Measurements from ENCODE around the gene ADORA1.
A peak's percentile ranks its signal among the peaks of the same experiment; 100 is the strongest.

Gene ADORA1

DNA sequence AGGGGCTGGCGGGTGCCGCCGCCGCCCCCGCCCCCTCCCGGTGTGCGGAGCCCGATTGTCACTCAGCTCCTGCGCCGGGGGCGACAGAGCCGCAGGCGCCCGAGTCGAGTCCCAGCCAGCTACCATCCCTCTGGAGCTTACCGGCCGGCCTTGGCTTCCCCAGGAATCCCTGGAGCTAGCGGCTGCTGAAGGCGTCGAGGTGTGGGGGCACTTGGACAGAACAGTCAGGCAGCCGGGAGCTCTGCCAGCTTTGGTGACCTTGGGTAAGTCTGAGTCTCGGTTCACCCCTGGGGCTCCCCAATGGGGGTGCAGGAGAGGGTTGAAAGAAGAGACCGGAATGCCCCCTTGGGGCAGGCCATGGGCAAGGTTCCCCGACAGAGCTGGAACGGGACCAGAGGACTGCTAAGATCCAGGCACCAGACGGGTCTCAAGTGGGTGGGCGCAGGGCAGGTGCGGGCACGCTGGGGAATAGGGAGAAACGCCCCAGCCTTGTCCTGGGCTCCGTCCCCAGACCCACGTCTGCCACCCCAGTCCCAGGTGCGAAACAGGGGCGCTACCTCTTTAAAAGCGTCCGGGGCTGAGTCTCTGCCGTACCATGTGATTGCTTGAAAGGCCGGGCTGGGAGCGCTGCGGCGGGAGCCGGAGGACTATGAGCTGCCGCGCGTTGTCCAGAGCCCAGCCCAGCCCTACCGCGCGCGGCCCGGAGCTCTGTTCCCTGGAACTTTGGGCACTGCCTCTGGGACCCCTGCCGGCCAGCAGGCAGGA is at the start of gene ADORA1:
Gene ADORA1 (plus strand): TSS at position 61 of the 765 bp plus-strand sequence. CDS start 1,116 bp downstream, outside the sequence.
- DNase-seq = peak; percentile 31

DNA sequence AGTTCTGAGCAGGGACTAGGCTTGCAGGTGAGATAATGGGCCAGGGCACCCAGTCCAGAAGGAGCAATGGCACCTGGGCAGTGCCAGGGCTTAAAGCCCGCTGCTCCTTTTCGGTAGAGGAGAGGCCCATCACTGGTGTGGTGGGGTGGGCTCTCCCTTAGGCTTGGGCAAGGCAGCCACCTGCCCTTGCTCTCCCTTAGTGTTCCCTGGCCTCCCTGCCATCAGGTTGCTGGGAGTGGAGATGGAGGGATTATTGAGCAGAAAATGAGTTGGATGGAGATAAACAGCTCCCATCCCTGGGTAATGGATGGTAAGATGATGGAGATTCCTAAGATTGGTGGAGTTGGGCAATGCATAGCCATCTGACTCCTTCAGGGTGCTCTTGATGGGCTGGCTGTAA is 49.6 kb upstream of the ADORA1 start:
- no peak for DNase-seq

DNA sequence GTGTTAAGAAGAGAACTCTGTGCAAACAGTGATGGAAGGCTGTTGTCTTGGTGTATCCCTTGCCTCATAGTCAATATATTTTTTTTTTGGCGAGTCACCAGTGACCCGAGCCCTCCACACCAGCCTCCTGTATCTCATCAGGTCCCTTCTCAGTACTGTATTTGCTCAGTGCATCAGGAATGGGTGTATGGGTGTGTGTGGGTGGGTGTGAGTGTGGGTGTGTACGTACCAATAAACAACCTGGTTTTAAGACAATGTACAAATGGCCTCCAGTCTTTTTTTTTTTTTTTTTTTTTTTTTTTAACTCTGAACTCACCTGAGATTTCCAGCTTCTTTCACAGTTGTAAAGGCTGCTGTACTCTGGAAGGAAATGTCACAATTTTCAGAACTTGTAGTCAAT is 49.0 kb upstream of the ADORA1 start:
- no peak for DNase-seq

DNA sequence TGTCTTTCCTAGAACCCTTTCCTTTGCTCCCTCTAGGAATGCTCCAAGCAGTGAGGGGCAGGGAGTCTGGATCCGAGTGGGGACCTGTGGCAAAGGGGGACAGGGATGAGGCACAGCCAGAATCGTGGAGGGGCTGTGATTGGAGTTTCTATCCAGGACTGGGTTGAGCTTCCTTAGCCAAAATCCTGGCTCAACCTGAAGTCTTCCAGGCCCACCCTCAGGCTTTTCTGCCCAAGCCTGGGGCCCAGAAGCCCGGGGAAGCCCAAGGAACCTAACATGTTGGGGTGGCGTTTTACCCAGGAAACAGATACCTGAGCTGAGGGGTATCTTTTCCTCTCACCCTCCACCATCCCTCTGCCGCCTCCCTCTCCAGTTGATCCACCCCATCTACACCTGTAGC is 47.1 kb upstream of the ADORA1 start:
- DNase-seq = no peak

DNA sequence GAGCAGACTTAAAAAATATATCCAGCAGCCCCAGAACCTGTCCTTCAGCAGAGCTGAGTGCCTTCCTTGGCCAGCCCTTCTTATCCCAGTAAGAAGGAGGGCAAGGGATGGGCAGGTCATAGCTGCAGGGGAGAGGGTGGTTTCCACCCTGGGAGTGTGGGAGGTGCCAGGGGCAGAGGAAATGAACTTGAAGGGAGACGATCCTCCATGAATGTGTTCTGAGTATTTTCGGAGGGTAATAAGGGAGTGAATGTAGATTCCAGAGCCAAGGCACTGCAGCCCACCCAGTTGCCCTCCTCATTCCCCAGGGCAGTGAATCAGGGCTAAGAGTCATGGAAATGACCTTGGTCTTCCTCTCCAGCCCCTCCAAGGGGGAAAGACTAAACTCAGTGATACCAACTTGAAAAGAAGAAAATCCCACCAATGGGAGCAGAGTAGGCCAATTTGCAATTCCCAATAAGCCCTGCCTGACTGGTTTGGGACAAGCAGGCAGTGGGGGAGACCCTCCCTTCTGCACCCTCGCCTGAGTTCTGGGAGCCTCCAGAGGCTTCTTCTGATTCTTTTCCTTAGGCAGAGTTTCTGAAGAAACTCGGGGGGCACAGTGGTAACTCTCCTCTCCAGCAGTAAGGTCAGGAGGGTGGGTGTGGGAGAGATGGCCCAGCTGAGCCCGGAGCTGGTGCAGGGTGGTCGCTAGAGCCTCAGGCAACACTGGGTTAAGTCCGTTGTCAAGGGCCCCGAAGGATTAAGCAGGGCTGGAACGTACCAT is 45.9 kb upstream of the ADORA1 start:
- DNase-seq = no peak

GRCh38 chr1:203082231-203082505 is 45.4 kb upstream of the ADORA1 start:
- no peak for DNase-seq

GRCh38 chr1:203082571-203083462 is 44.7 kb upstream of the ADORA1 start:
- no peak for DNase-seq

DNA sequence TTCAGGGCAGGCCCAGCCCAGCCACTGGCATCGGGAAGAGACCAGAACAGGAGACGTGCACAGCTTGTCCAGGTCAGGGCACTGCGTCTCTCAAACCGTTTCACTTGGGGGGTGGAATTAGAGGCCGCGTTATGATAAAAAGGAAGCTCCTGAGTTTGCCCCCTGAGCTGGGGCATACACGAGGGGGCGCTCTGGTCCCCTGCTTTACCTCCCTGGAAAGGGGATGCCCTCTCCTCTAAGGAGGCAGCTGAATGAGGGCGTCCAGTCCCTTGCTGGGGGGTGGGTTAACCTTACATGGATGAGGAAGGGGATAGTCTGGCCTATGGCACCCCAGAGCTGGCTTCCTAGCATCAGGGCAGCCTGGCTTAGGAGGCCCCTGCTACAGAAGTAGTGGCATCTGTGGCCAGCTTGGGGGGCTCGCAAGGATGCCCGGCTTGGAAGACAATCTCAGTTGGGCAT is 44.0 kb upstream of the ADORA1 start:
- DNase-seq = no peak

- no peak for DNase-seq
Measured at GRCh38 chr1:203084588-203085527, 42.7 kb upstream of the ADORA1 start.

DNA sequence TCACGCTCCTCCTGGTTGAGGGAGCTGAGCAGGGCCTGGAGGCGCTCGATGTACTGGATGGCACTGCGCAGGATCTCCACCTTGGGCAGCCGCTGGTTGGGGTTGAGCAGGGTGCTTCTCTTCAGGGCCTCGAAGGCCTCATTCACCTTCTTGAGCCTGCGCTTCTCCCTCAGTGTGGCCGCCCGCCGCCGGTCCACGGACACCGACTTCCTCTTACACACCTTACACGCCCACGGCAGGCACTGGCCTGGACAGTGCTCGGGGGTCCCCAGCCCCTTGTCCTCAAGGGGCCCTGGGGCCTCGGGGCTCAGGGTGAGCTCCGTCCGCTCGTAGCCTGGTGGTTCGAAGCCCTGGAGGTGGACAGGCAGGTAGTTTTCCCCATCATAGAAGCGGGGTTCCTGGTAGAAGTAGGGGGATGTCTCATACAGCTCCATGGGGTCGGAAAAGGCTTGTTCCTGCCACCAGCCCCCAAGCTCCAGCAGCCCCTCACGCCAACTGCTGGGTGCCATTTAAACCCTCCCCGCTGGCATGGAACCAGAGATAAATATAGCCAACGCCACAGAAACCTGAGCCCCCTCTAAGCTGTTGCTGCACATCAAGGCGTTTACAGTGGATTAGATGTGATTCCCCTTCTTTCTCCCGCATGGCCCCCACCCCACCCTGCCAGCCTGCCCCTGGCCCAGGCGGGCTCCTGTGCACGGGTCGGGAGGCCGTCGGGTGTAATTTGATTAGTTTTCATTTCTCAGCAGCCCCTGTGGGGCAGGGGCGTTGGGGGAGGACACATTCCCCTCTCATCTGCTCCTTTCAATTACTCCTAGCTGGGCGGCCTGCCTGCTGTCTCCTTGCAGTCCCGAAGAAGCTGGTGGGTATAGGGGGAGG is 41.8 kb upstream of the ADORA1 start, which contains the start of gene MYOG:
Gene MYOG (minus strand): TSS at position 485 of the 879 bp plus-strand sequence. CDS start 51 bp downstream, at position 434.
- DNase-seq = no peak

DNA sequence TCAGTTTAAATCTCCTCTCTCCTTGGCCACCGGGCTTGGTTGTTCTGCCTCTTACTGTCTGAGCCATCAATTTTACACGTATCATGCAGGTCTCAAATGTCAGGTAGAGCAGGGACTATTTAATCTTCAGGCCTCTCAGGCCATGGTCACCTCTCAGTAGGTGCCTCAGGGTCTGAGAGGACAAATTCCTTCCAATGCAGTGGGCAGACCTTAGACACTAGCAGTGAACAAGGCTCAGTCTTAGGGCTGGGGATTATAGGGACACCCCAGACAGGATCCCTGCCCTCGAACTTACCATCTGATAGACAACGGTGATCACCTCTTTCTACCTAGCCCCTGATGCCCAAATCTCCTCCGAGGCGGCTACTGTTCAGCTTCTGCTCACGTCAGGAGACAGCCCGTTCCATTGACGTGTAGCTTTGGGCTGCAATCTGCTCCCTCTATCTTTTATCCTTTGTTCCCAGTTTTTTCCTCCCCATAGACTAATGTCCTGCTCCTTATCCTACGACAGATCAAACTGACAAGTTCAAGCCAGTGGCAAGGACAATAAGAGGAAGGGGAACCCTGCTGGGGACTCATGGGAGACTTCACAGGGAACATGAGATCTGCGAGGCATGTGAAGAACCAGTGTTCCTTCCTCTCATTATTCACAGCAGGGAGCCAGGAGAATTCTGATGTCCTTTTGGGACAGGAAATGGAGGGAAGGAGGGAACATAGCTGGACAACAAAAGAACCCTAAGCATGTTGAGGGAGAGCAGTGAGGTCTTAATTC is 40.3 kb upstream of the ADORA1 start:
- DNase-seq = no peak

- DNase-seq = no peak
Measured at GRCh38 chr1:203088441-203088840, 39.1 kb upstream of the ADORA1 start.

GRCh38 chr1:203089001-203089650 is 38.4 kb upstream of the ADORA1 start:
- DNase-seq = no peak

DNA sequence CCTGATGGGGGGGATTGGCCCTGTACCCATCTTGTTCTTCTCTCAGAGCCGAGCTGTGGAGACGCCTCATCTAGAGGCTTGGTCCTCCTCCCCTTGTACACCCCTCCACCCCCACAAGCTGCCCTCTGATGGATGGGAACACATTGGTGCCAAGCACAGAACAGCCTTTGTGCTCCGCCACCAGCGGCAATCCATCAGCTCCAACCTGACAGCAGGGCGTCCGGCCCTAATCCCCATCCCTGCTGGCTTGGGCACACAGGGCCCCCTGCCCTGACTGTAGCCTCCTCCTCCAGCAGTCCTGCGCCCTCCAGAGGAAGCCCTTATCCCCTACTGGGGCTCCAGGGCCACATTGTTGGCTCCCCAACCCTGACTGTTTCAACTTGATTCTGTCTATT is 37.9 kb upstream of the ADORA1 start:
- DNase-seq = no peak

GRCh38 chr1:203090421-203091198 is 36.9 kb upstream of the ADORA1 start:
- DNase-seq = peak; percentile 34

DNA sequence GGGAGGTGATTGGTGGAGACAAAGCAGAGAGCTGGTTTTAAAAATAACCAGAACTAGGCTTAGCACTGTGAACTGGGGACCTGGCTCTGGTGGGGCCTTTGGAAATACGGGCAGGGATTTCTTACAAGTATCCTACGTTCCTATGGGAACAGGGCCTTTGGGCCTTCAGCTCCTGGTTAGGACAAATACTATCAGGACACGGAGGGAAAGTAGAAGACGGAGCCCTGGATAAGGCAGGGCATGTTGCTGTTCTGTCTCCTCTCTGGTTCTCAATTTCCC is 36.4 kb upstream of the ADORA1 start:
- no peak for DNase-seq

GRCh38 chr1:203091761-203092330 is 35.7 kb upstream of the ADORA1 start:
- DNase-seq = no peak

- DNase-seq = no peak
Measured at GRCh38 chr1:203093754-203094410, 33.6 kb upstream of the ADORA1 start.

Data from inflammatory macrophage treated with lipopolysaccharide for 4 hours (primary cell).